HG03442 (cell line): Measurements from ENCODE around the gene TXLNA.

Source experiments
- ATAC-seq: cut with Tn5 transposase; IDR thresholded peaks from one replicate; pipeline ENCODE4 v1.9.1; 2021; ENCODE audit warnings: mild to moderate bottlenecking, moderate library complexity; ENCODE audit not compliant: unreplicated experiment

The TXLNA gene

DNA sequence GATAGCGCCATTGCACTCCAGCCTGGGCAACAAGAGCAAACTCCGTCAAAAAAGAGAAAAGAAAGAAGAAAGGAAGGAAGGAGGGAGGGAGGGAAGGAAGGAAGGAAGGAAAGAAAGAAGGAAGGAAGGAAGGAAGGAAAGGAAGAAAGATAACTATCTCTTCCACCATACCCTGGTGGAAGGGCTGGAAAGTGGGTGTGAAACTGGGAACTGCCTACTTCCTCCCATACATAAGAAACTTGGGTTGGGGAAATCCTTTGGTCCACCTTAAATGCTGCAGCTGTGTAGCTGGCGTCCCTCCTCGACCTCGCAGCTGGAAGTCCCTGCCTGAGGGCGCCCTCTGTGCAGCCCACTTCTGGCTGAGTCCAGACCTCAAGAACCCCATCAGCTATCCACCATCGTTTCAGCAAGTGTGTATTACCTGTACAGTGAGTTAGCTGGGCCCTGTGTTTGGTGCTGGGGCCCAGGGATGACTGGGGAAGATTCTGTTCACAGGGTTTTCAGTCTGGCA, 62.9 kb downstream of the TXLNA start:
- no peak for ATAC-seq

DNA sequence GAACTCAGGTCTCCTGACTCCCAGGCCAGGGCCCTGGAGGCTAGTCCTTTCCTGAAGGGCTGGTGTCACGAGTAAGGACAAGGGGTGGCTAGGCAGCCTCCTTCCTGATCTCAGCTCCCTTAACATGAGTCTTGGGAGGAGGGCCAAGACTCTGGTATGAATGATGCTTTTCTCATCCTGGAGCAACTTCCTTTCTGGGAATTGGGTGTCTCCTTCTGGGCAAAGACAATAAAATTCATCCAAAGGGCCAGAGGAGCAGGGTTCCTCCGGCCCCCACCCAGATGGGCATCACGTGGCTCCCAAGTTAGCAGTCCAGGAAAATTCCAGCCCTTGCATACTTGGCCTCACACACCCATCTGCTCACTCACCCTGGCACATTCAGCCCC, 67.4 kb downstream of the TXLNA start, which contains the start of gene FAM167B:
FAM167B (plus strand) TSS at position 335 of the 386 bp plus-strand sequence. CDS start 200 bp downstream, outside the sequence.
- no peak for ATAC-seq

DNA sequence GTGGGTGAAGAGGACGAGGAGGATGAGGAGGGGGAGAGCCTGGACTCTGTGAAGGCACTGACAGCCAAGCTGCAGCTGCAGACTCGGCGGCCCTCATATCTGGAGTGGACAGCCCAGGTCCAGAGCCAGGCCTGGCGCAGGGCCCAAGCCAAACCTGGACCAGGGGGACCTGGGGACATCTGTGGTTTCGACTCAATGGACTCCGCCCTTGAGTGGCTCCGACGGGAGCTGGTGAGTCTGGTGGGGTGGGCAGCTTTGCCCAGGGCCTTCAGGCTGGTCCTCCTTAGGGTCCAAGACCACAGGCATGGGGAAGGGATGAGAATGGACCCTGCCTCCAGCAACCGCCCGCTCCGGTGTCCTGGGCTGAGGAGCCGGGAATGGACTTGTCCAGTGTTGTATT, 68.0 kb downstream of the TXLNA start:
- ATAC-seq: no peak
